ENCODE results near the gene CHID1.

Gene CHID1

DNA sequence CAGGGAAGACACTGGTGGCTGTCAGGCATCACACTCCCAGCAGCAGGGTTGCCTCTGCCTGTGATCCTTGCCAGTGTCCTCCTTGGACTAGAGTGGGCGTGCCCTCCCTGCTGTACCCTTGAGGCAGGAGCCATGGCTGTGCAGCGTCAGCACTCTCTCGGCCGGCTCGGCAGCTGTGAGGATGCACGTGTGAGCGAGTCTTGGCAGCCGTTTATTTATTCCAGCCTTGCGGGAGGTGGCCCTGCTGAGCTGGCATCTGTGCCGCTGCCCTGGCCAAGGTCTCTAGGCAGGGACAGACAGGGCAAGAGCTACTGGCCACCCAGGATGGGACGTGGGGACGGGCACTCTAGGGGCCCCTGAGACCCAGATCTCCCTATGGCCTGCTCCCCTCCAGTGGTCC, 34.1 kb downstream of the CHID1 start:
- Mint-ChIP-seq H3K27ac (no peak overlapping the region), H3K27me3 (ENCODE audit: low read depth, poor library complexity) (no peaks in the 10 kb centered on the region), H3K4me3 (no peak overlapping the region), H3K36me3 (ENCODE audit: low read depth) (peaks cover 49% of the 10 kb centered on the region), H3K4me1 (peaks cover 13% of the 10 kb centered on the region), H3K9me3 (no peaks in the 10 kb centered on the region)
- no peak for DNase-seq
- TF ChIP-seq, protein P1, sequence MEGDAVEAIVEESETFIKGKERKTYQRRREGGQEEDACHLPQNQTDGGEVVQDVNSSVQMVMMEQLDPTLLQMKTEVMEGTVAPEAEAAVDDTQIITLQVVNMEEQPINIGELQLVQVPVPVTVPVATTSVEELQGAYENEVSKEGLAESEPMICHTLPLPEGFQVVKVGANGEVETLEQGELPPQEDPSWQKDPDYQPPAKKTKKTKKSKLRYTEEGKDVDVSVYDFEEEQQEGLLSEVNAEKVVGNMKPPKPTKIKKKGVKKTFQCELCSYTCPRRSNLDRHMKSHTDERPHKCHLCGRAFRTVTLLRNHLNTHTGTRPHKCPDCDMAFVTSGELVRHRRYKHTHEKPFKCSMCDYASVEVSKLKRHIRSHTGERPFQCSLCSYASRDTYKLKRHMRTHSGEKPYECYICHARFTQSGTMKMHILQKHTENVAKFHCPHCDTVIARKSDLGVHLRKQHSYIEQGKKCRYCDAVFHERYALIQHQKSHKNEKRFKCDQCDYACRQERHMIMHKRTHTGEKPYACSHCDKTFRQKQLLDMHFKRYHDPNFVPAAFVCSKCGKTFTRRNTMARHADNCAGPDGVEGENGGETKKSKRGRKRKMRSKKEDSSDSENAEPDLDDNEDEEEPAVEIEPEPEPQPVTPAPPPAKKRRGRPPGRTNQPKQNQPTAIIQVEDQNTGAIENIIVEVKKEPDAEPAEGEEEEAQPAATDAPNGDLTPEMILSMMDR (IDR thresholded peaks at IDR 0.05) = no peak

DNA sequence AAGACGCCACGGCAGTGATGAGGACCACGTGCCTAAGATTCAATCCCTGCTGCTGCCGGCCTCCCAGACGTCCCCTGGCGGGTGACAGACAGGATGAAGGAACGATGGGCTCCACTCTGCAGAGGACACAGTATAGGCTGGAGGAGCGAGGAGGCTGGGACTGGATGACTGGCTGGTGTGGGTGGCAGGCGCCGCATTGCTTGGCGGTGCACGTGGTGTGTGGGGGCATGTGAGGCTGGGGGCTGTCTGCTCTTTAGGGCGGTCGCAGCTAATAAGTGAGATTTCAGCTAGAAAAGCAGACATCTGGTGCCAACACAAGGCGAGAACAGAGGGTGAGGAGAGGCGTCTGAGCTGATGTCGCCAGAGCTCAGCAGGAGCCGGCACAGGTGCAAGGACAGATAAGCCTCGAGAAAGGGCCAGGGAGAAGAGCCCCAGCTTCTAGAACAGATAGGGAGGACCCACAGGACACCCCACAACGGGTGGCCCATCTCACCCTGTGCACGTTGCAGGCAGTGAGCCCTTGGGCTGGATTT, 34.8 kb downstream of the CHID1 start:
- peaks cover 44% of the 10 kb centered on the region for H3K36me3 Mint-ChIP-seq (ENCODE audit: low read depth)
- H3K9me3 Mint-ChIP-seq = no peaks in the 10 kb centered on the region

DNA sequence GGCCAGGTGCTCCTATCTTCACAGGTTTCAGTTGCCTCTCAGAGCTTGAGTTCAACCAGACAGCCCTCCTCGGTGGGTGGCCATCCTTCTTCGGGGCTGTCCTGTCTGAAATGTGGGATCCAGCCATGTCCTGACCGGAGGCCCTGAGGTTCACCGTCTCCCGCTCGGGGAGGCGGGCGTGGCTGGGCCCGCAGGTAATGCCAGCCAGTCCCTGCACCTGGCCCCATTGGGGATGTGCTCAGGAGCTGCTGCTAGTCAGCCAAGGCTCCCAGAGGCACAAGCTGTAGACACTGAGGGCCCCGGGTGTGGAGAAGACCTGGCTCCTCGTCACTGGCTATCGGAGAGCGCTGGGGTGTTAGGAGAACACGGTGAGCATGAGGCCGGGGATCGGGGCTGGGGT, 35.4 kb downstream of the CHID1 start:
- H3K36me3 Mint-ChIP-seq (ENCODE audit: low read depth) = peaks cover 39% of the 10 kb centered on the region
- H3K9me3 Mint-ChIP-seq = no peaks in the 10 kb centered on the region
- no peak overlapping the region for H3K27ac Mint-ChIP-seq
- no peak overlapping the region for H3K4me3 Mint-ChIP-seq
- H3K4me1 Mint-ChIP-seq = peaks cover 6% of the 10 kb centered on the region
- TF ChIP-seq, protein P1 (IDR thresholded peaks at IDR 0.05) = no peak
- no peaks in the 10 kb centered on the region for H3K27me3 Mint-ChIP-seq (ENCODE audit: low read depth, poor library complexity)
- no peak for DNase-seq

More for the DNA sequence above, 34.8 kb downstream of the CHID1 start:
- Mint-ChIP-seq H3K4me1 (peaks cover 12% of the 10 kb centered on the region), H3K27ac (no peak overlapping the region), H3K27me3 (ENCODE audit: low read depth, poor library complexity) (no peaks in the 10 kb centered on the region), H3K4me3 (no peak overlapping the region)
- DNase-seq = no peak
- TF ChIP-seq, protein P1 (IDR thresholded peaks at IDR 0.05) = no peak

DNA sequence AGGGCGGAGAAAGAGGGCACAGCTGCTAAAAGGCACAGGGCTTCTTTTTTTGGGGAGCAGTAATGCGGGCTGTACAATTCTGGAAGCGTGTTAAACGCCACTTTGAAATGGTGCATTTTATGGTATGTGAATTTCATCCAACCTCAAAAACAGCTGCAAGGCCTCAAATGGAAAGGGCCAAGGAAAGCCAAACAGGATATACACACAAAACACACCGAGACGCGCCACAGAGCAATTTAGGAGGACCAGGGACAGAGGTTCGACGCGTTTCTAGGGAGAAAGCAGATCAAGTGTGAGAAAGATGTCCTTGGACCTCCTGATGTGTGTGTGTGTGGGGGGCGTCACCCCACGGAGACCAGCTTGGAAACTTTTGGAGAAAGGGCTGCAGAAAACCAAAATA, 36.9 kb downstream of the CHID1 start:
- peaks cover 10% of the 10 kb centered on the region for H3K4me1 Mint-ChIP-seq
- TF ChIP-seq, protein P1 (IDR thresholded peaks at IDR 0.05) = no peak
- H3K9me3 Mint-ChIP-seq = no peaks in the 10 kb centered on the region
- no peaks in the 10 kb centered on the region for H3K27me3 Mint-ChIP-seq (ENCODE audit: low read depth, poor library complexity)
- peak overlapping the region; percentile 66 for H3K27ac Mint-ChIP-seq
- DNase-seq = no peak
- no peak overlapping the region for H3K4me3 Mint-ChIP-seq
- H3K36me3 Mint-ChIP-seq (ENCODE audit: low read depth) = peaks cover 31% of the 10 kb centered on the region

DNA sequence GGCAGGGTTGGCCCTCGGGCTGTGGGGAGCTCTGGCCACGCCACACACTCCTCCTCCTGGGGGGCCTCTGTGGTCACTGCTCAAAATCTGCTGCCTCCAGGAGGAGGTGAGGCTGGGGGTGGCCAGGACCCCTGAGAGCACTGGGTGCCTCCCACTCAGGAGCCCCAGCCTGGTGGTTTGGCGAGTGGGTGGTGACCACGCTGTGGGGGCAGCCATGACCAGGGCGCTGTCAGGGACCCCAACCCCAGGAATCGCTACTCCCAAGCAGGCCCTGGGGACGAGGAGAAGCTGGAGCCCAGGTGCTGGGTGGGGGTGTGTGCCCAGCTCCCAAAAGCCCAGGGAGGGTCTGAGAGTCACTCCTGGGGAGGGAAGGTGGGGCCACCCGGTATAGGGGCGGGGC, 37.8 kb downstream of the CHID1 start:
- no peaks in the 10 kb centered on the region for H3K9me3 Mint-ChIP-seq
- H3K27ac Mint-ChIP-seq = no peak overlapping the region
- H3K36me3 Mint-ChIP-seq (ENCODE audit: low read depth) = peaks cover 28% of the 10 kb centered on the region
- no peaks in the 10 kb centered on the region for H3K27me3 Mint-ChIP-seq (ENCODE audit: low read depth, poor library complexity)
- no peak for DNase-seq
- no peak overlapping the region for H3K4me3 Mint-ChIP-seq
- TF ChIP-seq, protein P1 (IDR thresholded peaks at IDR 0.05) = no peak
- peaks cover 8% of the 10 kb centered on the region for H3K4me1 Mint-ChIP-seq

DNA sequence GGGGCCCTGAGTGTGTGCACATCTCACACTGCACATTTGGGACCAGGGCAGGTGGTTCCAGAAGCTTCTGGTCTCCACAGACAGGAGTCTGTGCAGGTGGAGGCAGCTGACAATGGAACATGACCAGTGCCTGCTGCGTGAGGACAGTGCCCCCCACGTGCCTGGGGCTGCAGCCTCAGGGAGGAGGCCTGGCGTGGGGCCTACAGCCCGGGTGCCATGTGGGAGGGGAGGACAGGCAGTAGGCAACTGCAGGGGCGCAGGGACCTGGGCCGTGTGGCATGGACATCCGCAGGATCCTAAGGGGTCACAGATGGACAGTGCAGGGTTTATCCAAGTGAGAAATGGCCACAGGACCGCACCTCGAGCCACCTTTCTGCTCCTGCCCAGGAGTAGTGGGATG, 39.1 kb downstream of the CHID1 start:
- TF ChIP-seq, protein P1 (IDR thresholded peaks at IDR 0.05) = no peak
- DNase-seq = no peak
- H3K27me3 Mint-ChIP-seq (ENCODE audit: low read depth, poor library complexity) = no peaks in the 10 kb centered on the region
- no peaks in the 10 kb centered on the region for H3K9me3 Mint-ChIP-seq
- H3K27ac Mint-ChIP-seq = no peak overlapping the region
- H3K36me3 Mint-ChIP-seq (ENCODE audit: low read depth) = peaks cover 22% of the 10 kb centered on the region
- H3K4me1 Mint-ChIP-seq = peaks cover 5% of the 10 kb centered on the region
- no peak overlapping the region for H3K4me3 Mint-ChIP-seq
